Measurements from ENCODE around the gene MGAT5.

MGAT5 gene

DNA sequence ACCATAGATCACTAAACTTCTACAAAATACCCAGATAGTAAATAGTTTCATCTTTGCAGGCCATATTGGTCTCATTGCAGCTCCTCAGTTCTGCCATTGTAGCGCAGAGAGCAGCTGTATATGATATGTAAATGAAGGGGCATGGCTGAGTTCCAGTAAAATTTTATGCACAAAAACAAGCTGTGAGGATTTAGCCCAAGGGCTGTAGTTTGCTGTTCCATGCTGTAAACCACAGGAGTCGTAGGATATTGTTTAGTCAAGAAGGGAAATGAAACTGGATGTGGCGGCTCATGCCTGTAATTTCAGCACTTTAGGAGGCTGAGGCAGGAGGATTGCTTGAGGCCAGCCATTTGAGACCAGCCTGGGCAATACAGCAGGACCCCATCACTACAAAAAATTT, 83.0 kb downstream of the MGAT5 start:
- no peak for DNase-seq

GRCh38 chr2:134337631-134338030, 83.8 kb downstream of the MGAT5 start:
- DNase-seq = no peak

DNA sequence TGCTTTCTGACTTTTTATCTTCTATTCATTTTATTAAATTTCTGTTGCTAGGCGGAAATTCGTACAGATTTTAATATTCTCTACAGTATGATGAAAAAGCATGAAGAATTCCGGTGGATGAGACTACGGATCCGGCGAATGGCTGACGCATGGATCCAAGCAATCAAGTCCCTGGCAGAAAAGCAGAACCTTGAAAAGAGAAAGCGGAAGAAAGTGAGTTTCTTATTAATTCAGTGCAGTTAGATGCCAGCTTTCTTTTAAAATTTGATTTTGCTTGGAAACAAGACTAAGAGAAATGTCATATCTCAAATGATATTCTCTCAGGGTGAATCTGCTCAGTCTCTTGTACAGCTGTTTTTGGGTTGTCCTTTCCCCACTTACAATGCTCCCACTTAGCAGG, 84.3 kb downstream of the MGAT5 start:
- no peak for DNase-seq

- DNase-seq = no peak
Measured at GRCh38 chr2:134341476-134341875, 87.6 kb downstream of the MGAT5 start.

GRCh38 chr2:134344954-134345697, 91.3 kb downstream of the MGAT5 start:
- DNase-seq = no peak

- DNase-seq = no peak
Measured at GRCh38 chr2:134346141-134346540, 92.3 kb downstream of the MGAT5 start.

DNA sequence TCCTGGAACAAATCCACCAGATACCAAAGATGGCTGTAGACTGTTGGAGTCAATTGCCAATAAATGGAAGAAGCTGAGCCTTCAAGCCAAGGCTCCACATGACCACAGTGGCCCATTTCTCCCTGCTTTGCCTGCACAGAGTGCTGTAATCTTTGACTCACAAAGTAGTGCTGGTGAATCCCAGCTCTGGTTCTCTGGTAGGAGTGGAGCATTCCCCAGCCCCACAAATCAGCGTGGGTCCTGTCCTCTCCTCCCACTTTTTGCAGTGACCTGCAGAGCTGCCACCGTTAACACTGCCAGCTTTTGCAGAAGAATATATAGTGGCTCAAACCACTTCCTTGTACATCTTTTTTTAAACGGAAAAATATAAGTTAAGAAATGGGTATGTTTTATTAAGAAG, 93.9 kb downstream of the MGAT5 start:
- no peak for DNase-seq

- DNase-seq = peak; percentile 70
Measured at GRCh38 chr2:134348239-134348638, 94.4 kb downstream of the MGAT5 start.

GRCh38 chr2:134348760-134349159, 94.9 kb downstream of the MGAT5 start:
- DNase-seq = no peak

DNA sequence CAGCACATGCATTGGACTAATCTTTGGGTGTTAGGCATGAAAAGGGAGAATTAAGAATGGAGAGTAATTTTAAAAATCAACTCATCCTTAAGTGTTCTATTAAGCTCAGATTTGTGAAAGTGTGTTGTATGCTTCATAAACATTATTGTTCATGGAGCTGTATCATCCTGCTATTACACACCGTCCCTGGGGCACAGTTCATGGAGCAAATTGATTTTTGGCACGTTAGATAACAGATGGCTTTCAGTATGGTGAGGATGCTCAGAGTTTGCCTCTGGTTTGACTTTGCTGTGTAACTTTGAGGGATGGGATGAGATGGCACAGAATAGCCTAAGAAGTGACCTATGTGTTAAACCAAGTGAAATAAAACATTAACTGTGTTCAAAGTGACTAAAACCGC, 97.1 kb downstream of the MGAT5 start:
- no peak for DNase-seq

DNA sequence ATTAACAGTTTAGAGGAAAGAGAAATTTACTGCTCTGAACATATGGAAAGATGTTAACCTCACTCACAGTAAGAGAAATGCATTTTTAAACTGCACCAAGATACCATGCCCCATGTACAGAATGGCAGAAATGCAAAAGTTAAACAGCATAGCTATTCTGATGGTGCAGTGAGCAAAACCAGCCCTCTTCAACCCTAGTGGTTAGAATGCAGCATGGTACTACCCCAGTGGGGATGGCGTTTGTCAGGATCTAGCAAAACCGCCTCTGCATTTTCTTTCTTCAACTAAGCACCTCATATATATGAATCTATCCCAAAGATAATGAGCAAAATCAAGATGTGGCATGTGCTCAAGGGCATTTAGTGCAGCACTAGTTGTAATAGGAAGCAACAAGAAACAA, 98.0 kb downstream of the MGAT5 start:
- no peak for DNase-seq

GRCh38 chr2:134352844-134353243, 99.0 kb downstream of the MGAT5 start:
- DNase-seq = no peak

GRCh38 chr2:134354611-134355010, 100.7 kb downstream of the MGAT5 start:
- DNase-seq = no peak

GRCh38 chr2:134357814-134358213, 103.9 kb downstream of the MGAT5 start:
- DNase-seq = no peak

- no peak for DNase-seq
Measured at GRCh38 chr2:134359367-134360081, 105.7 kb downstream of the MGAT5 start.

DNA sequence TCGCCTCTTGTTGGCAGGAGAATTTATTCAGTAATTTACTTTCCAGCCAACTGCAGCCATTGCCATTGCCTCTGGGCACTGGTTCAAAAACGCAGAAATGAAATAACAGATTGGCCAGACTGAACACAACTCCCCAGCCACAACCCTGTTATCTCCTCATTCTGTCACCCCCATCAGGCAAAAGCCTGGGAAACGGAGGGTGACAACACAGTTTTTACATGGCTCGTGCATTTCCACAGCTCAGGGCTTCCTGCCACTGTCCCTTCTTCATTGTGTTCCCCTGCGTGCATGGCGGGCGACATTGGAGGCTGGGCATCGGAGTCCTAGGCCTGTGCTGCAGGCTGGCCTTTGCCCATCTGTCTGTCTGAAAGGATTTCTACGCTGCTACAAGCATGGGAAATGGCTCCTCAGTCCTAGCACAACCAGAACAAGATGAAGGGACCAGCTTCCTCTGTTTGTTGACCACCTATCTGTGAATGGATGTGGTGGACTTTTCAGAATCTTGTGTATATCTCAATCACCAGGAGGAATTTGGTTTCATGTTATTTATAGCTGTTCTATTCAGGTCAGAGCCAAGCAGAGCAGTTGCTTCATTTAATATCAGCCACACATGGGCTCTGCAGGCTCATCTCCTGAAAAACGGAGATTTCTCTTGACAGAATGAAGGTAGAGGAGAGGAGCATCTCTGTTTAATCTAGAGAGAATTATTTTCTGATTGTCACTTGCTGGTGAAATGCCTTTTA, 107.0 kb downstream of the MGAT5 start:
- no peak for DNase-seq

- DNase-seq = no peak
Measured at GRCh38 chr2:134361648-134362047, 107.8 kb downstream of the MGAT5 start.

- DNase-seq = no peak
Measured at GRCh38 chr2:134362152-134362668, 108.3 kb downstream of the MGAT5 start.

- no peak for DNase-seq
Measured at GRCh38 chr2:134362740-134363139, 108.9 kb downstream of the MGAT5 start.

DNA sequence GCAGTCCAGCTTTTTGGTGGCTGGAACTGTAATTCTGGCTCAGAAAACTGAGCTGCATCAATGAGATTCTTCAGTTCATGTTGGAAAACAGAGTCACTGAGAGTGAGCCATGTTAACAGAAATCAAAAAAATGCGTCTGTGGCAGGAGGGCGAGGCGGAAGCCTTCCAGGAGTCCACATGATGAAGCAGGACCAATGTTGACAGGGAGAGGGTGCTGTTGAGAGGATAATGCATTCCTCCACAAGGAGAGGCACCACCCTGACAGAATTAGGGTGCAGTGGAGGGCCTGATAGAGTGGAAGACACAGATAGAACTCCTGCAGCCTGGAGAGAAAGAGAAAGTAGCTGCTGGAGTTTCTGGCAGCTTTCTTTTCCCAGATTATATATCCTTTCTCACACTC, 111.5 kb downstream of the MGAT5 start:
- DNase-seq = no peak

DNA sequence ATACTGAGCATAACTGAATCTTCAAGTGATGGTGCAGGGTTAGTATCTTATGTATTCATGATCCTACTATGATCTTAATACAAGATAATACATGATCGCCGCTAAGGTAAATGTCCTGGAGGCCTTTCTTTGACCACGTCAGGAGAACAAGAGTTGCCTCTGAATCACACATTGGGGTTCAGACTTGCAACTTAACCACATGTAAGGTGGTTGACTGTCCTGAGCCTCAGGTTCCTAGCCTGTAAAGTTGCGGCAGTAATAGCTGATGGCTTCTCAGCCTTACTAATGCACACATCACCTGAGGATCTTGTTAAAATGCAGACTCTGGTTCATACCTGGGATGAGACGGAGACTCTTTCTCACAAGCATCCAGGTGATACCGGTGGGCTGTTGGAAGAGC, 112.5 kb downstream of the MGAT5 start:
- no peak for DNase-seq

- no peak for DNase-seq
Measured at GRCh38 chr2:134367213-134367612, 113.3 kb downstream of the MGAT5 start.

All from fibroblast of skin of abdomen (primary cell).